ENCODE measurements around the gene EAF1. TPM values are rescaled to one million over a fixed set of nuclear protein-coding genes. Genes with fewer than 3 reads are reported as not detected.

EAF1 gene
- total RNA-seq, 1 donor from 2014 or later, result 25.9 TPM

DNA sequence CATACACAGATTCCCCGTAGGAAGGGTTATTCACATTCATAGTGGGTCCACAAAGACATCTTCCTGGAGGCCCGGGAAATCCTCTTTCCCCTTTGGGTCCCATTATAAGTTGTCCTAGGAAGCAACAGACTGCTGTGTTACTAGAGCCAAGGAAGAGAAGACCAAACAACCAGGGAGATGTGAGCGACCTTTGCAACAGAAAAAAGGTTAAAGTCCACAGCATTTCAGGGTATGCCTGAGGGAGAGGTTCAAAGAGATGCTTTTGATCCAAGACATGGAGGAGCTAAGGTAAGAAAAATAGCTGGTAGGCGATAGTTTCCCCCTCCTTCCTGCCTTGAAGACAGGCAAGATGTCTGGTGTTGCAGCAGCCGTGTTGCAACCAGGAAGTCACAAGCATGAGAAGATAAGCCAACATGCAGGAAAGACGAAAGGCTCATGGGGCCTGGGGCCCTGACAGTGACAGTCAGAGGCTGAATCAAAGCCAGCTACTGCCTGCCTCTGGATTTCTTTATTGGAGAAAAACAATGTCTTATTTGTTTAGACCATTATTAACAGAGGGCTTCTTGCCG, 30.9 kb downstream of the EAF1 start:
- no peaks in the 10 kb centered on the region for H3K36me3 Mint-ChIP-seq (ENCODE audit: low read depth)
- DNase-seq (ENCODE audit: low spot score), result no peak
- peaks cover 19% of the 10 kb centered on the region for H3K4me1 Mint-ChIP-seq (ENCODE audit: low read depth)
- H3K27ac Mint-ChIP-seq, result no peak overlapping the region
- no peaks in the 10 kb centered on the region for H3K9me3 Mint-ChIP-seq
- intact Hi-C loops (cut with micrococcal nuclease), result no loop called here
- no peaks in the 10 kb centered on the region for H3K27me3 Mint-ChIP-seq (ENCODE audit: low read depth)
- no peak overlapping the region for H3K4me3 Mint-ChIP-seq (ENCODE audit: low read depth)

DNA sequence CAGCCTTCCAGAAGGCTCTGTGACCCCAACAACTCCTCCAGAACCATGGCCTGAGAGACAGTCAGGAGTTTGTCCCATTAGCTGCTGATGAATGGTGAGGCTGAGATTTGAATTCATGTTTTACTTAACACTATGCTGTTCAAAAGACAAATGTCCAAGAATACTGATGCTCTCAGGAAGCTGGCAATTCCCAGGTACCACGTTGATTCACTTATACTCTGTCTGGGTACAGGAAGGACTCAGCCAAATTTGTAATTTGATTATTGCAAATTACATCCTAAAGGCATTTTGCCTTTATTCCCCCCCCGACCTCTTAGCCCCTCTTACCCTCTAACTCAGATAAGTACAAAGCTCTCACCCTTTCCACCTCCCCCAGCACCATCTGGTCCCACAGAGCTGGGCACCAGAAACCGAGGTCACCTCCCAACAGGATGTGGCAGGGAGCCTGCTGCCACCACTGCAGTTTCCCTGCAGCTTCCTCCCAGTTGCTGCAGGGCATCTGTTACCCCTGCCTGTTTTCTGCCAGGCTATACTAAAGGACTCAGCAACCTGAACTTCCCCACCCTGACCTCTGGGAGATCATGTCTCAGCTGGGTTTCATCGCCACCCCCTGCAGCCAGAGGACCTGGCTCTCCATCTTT, 33.6 kb downstream of the EAF1 start:
- no peak overlapping the region for H3K27ac Mint-ChIP-seq
- no peaks in the 10 kb centered on the region for H3K9me3 Mint-ChIP-seq
- no peaks in the 10 kb centered on the region for H3K36me3 Mint-ChIP-seq (ENCODE audit: low read depth)
- H3K4me1 Mint-ChIP-seq (ENCODE audit: low read depth), result peaks cover 19% of the 10 kb centered on the region
- no peak for DNase-seq (ENCODE audit: low spot score)
- intact Hi-C loops (cut with micrococcal nuclease), result no loop called here
- no peak overlapping the region for H3K4me3 Mint-ChIP-seq (ENCODE audit: low read depth)
- no peaks in the 10 kb centered on the region for H3K27me3 Mint-ChIP-seq (ENCODE audit: low read depth)

DNA sequence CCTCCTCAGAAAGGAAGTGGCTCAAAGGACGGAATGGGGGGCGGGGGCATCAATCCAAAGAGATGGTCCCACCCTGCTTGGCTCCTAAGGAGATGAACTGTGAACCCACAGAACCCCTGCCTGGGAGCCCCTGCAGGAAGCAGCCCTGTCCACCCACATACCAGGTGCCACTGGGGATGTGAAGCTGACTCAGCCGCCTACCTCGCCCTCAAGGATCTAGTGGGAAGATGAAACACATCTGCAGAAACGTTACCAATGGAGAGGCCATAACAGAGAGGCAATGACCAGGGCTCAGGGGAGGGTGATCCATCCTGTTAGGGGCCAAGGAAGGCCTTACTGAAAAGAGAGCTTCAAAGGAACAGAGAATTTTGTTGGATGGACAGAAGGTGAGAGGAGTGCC, 35.1 kb downstream of the EAF1 start:
- no peak for DNase-seq (ENCODE audit: low spot score)

DNA sequence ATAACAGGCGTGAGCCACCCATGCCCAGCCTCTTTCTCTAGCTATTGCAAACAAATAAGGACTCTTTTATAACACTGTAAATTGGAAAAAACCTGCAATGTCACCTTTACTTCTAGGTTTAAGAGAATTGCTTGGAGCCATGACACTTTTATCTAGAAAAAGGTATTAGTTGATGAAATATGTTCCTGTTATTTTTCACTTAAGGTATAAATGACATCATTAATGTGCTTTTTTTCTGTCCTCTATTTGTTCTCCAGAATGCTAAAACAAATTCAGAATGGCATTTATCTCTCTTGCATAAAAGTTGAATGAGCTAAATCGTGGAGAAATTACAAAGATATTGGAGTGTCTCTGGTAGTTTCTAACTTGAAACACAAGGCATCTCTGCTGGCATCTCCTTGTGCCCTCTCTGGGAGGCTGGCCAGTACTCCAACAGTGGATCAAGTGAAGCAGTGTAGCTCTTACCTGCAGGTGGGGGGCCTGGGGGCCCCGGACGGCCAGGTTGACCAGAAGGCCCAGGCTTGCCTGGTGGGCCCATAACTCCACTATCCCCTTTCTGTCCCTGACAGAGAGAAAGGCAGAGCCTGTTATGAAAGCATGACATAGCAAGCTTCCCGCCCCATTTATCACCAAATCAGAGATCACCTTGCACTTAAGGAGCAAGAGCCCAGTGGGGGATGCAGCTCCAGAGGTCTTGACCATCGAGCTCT, 38.6 kb downstream of the EAF1 start:
- intact Hi-C loops (cut with micrococcal nuclease), result no loop called here
- Mint-ChIP-seq H3K4me3 (ENCODE audit: low read depth) (no peak overlapping the region), H3K27ac (no peak overlapping the region), H3K36me3 (ENCODE audit: low read depth) (no peaks in the 10 kb centered on the region), H3K4me1 (ENCODE audit: low read depth) (peaks cover 14% of the 10 kb centered on the region), H3K9me3 (no peaks in the 10 kb centered on the region), H3K27me3 (ENCODE audit: low read depth) (no peaks in the 10 kb centered on the region)
- DNase-seq (ENCODE audit: low spot score), result no peak

More for the DNA sequence above, 35.1 kb downstream of the EAF1 start:
- Mint-ChIP-seq H3K4me3 (ENCODE audit: low read depth) (no peak overlapping the region), H3K27ac (no peak overlapping the region), H3K4me1 (ENCODE audit: low read depth) (peaks cover 19% of the 10 kb centered on the region), H3K36me3 (ENCODE audit: low read depth) (no peaks in the 10 kb centered on the region), H3K9me3 (no peaks in the 10 kb centered on the region), H3K27me3 (ENCODE audit: low read depth) (no peaks in the 10 kb centered on the region)
- intact Hi-C loops (cut with micrococcal nuclease), result no loop called here

DNA sequence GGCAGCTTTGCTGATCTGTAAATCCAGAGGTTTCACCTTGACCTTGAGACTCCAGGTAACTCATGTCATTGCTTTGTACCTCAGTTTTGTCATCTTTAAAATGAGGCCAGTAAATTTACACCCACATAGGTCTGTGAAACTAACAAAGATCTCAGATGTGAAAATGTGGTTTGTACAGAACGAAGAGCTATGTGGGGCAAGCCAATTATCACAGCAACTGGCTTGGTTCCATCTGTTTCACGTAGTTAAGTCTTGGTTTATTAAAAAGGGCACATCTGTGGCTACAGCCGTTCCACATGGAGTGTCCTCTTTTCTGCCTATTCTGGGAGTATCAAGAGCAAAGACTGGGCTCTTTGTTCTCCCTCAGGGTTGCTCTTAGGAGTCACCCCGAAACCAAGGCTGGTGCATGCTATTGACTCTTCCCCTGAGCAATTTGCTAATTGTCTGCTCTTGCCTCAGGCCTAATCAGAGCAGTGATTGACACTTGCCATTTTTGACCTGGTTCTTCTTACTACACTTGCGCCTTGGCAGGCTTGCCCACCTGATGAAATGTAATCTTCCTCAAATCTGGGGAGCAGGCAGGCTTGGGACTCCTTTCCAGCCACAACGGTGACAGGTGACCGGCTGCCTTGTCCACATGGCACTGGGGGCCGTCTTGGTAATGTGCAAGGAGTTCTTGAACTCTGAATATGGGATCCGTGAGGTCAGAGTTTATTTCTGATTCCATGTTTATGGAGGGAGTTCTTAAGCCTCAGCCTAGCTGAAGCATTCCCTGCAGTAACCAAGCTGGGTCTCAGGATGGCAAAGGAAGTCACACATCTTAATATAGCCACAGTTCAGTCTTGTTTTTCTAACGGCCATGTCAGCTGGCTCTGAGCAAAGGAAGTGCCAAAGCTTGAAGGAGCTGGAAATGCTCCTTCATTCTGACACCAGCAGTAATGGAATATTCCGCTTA, 40.1 kb downstream of the EAF1 start:
- DNase-seq (ENCODE audit: low spot score), result no peak
- Mint-ChIP-seq H3K36me3 (ENCODE audit: low read depth) (no peaks in the 10 kb centered on the region), H3K4me1 (ENCODE audit: low read depth) (peaks cover 4% of the 10 kb centered on the region), H3K27me3 (ENCODE audit: low read depth) (peaks cover 5% of the 10 kb centered on the region), H3K9me3 (no peaks in the 10 kb centered on the region), H3K27ac (no peak overlapping the region), H3K4me3 (ENCODE audit: low read depth) (no peak overlapping the region)
- intact Hi-C loops (cut with micrococcal nuclease), result no loop called here

DNA sequence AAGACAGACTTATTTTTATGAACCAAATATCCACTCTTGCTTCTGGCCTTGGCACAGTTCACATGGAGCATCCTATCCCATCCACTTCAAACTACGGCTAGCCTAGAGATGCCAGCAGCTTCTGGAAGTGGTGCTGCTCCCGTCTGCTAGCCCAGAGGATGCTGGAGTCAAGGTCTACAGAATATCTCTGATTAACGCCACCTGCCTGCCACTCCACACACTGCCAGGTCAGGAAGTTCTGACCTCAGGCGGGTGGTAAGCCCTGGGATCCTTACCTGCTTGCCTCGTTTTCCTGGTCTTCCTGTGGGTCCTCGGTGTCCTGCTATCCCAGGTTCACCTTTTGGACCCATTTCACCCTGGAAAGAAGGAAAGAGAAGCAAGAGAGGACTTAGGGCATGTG, 42.9 kb downstream of the EAF1 start:
- Mint-ChIP-seq H3K27ac (no peak overlapping the region), H3K4me1 (ENCODE audit: low read depth) (no peaks in the 10 kb centered on the region), H3K27me3 (ENCODE audit: low read depth) (peaks cover 5% of the 10 kb centered on the region), H3K36me3 (ENCODE audit: low read depth) (no peaks in the 10 kb centered on the region), H3K9me3 (no peaks in the 10 kb centered on the region), H3K4me3 (ENCODE audit: low read depth) (no peak overlapping the region)
- intact Hi-C loops (cut with micrococcal nuclease), result no loop called here
- no peak for DNase-seq (ENCODE audit: low spot score)

DNA sequence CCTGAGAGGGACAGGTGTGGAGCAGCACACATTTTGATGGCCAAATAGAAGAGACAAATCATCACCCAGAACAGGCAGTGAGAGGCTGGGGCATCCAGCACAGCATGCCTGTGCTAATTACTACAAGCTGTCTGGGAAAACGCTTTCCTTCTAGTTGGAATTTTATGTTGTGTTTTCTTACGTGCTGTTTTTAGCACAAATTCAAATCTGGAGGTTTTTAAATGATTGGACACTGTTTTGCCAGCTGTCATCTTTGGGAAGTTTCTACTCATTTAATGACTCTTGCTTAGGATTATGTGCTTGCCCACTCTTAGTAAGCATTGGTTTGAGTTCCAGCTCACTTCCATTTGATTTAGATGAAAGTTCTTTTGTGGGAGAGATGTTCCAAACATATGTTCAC, 43.5 kb downstream of the EAF1 start:
- no peaks in the 10 kb centered on the region for H3K36me3 Mint-ChIP-seq (ENCODE audit: low read depth)
- DNase-seq (ENCODE audit: low spot score), result no peak

DNA sequence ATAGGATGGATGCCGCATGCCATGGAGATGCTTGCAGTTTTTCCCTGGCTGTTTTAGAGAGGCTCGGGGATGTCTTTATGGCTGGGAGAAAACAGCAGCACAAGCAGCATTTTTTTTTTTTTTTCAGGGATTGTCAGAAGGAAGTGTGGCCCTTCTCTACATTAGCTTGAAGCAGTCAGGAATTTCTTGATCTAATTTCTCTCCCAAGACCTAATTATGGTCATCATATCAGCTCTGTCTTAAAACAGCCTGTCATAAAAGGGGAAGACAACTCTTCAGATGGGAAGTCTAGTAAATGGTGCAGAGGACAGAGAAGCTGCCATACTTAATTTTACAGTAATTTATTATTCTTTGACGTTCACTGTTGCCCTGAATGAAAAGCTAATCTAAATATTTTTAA, 44.5 kb downstream of the EAF1 start:
- no peaks in the 10 kb centered on the region for H3K9me3 Mint-ChIP-seq
- H3K4me1 Mint-ChIP-seq (ENCODE audit: low read depth), result no peaks in the 10 kb centered on the region
- no peak overlapping the region for H3K4me3 Mint-ChIP-seq (ENCODE audit: low read depth)
- H3K27ac Mint-ChIP-seq, result no peak overlapping the region
- intact Hi-C loops (cut with micrococcal nuclease), result no loop called here
- H3K36me3 Mint-ChIP-seq (ENCODE audit: low read depth), result no peaks in the 10 kb centered on the region
- H3K27me3 Mint-ChIP-seq (ENCODE audit: low read depth), result peaks cover 5% of the 10 kb centered on the region
- DNase-seq (ENCODE audit: low spot score), result no peak

More for the DNA sequence above, 43.5 kb downstream of the EAF1 start:
- H3K27ac Mint-ChIP-seq, result no peak overlapping the region
- H3K9me3 Mint-ChIP-seq, result no peaks in the 10 kb centered on the region
- intact Hi-C loops (cut with micrococcal nuclease), result no loop called here
- H3K4me3 Mint-ChIP-seq (ENCODE audit: low read depth), result no peak overlapping the region
- H3K27me3 Mint-ChIP-seq (ENCODE audit: low read depth), result peaks cover 5% of the 10 kb centered on the region
- no peaks in the 10 kb centered on the region for H3K4me1 Mint-ChIP-seq (ENCODE audit: low read depth)

DNA sequence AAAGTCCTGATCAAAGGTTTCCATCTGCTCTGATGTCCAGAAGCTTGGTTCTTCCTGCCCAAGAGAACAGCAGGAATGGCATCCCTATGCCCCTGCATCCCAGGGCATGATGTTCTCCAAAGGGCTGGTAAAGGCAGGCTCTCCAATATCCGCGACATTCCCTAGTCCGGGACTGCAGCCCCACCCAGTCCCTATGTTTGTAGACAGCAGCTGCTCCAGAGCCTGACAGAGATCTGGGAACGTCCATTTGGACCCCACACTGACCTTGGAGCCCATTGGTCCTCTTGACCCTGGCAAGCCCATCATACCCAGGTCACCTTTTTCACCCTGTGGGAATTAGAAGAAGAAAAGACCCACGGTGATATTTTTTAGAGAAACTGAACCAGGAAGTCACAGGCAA, 47.8 kb downstream of the EAF1 start:
- no peak for DNase-seq (ENCODE audit: low spot score)
- intact Hi-C loops (cut with micrococcal nuclease), result no loop called here
- H3K27ac Mint-ChIP-seq, result no peak overlapping the region
- no peaks in the 10 kb centered on the region for H3K36me3 Mint-ChIP-seq (ENCODE audit: low read depth)
- no peak overlapping the region for H3K4me3 Mint-ChIP-seq (ENCODE audit: low read depth)
- peaks cover 5% of the 10 kb centered on the region for H3K27me3 Mint-ChIP-seq (ENCODE audit: low read depth)
- H3K4me1 Mint-ChIP-seq (ENCODE audit: low read depth), result no peaks in the 10 kb centered on the region
- H3K9me3 Mint-ChIP-seq, result no peaks in the 10 kb centered on the region

DNA sequence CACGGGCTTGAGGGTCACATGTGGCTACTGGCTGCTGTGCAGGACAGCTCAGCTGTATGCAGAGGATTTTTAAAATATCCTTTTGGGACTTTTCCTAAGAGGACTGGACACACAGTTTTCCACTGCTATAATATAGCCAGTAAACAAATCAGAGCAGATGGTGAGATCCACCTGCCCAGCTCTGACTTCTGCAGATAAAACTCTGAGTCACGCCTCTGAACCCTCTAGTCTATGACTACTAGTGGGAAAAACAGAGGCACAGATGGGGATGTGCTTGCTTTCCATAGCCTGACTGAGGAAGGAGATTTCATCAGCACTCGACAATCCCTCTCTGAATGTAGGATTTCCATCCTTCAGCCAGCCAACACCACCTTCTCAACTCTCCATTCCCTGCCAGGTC, 49.0 kb downstream of the EAF1 start:
- Mint-ChIP-seq H3K4me3 (ENCODE audit: low read depth) (no peak overlapping the region), H3K27ac (no peak overlapping the region), H3K36me3 (ENCODE audit: low read depth) (no peaks in the 10 kb centered on the region), H3K4me1 (ENCODE audit: low read depth) (no peaks in the 10 kb centered on the region), H3K9me3 (peaks cover 4% of the 10 kb centered on the region), H3K27me3 (ENCODE audit: low read depth) (peaks cover 4% of the 10 kb centered on the region)
- no peak for DNase-seq (ENCODE audit: low spot score)
- intact Hi-C loops (cut with micrococcal nuclease), result no loop called here

DNA sequence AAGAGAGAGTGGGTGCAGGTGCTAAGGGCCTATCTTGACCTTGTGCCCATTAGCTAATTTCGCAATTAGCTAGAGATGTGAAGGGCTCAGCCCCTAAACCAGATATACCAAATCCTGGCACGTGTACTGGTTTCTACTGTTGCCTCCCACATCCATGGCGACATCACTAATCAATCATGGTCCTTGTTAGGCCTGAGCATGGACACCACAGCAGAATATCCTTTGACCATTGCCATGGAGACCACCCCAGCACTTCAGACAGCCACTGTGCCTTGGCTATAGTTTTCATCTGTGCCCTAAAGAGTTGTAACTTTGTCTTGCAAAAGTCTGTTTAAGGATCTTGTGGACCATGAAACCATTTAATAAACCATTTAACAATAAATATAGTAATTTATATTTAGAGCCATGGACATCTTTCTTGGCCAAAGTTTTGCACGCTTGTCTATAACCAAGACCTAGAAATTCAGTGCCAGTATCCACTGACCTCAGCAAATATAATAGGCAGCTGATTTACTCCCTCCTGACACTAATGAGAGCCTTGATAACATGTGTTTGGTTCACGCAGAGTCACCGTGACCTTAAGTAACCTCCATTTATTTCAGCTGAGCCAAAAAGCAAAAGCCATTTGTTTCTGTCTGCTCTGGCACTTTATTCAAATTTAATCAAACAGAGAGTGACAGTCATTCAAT, 50.7 kb downstream of the EAF1 start:
- DNase-seq (ENCODE audit: low spot score), result no peak
- no peaks in the 10 kb centered on the region for H3K36me3 Mint-ChIP-seq (ENCODE audit: low read depth)
- intact Hi-C loops (cut with micrococcal nuclease), result no loop called here
- H3K4me1 Mint-ChIP-seq (ENCODE audit: low read depth), result no peaks in the 10 kb centered on the region
- H3K27me3 Mint-ChIP-seq (ENCODE audit: low read depth), result peaks cover 14% of the 10 kb centered on the region
- no peak overlapping the region for H3K27ac Mint-ChIP-seq
- H3K9me3 Mint-ChIP-seq, result peaks cover 4% of the 10 kb centered on the region
- no peak overlapping the region for H3K4me3 Mint-ChIP-seq (ENCODE audit: low read depth)

DNA sequence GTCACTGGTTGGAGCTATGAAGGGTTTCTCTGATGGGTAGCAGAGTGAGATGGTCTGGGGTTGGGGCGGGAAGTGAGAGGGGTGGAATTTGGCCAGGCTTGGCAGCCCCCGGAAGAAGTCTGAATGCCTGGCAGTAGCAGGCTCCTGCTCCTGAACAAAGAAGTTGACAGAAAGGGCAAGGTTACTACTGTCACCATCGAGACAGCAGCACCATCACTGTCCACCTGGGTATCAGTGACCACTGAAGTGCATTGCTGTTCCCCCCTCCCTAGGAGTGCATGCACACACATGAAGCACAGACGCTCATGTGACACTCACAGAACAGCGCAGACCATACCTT, 51.2 kb downstream of the EAF1 start:
- Mint-ChIP-seq H3K27me3 (ENCODE audit: low read depth) (peaks cover 19% of the 10 kb centered on the region), H3K36me3 (ENCODE audit: low read depth) (no peaks in the 10 kb centered on the region), H3K27ac (no peak overlapping the region), H3K4me1 (ENCODE audit: low read depth) (no peaks in the 10 kb centered on the region), H3K4me3 (ENCODE audit: low read depth) (no peak overlapping the region), H3K9me3 (peaks cover 4% of the 10 kb centered on the region)
- no peak for DNase-seq (ENCODE audit: low spot score)
- intact Hi-C loops (cut with micrococcal nuclease), result no loop called here

Data from activated T-helper 2 cell treated with anti-CD3 and anti-CD28 coated beads, Interferon-gamma antibody, Interleukin-2, Interleukin-4, amounts not matched to agents 10 μg/mL and 5 μg/mL and 100 μg/mL, durations not matched to agents 14 hours and 24 hours and 36 hours (primary cell).